Central memory CD4-positive, alpha-beta T cell (primary cell): ENCODE measurements around the gene GSTCD.
"Not testable (repeated sequence)": the region's sequence is repeated elsewhere in the genome, so short reads cannot be mapped to it uniquely, and the experiment has no call there.

Experiments
- DNase-seq: peaks from one replicate; pipeline ENCODE4 v3.0.0; 2022

The GSTCD gene

DNA sequence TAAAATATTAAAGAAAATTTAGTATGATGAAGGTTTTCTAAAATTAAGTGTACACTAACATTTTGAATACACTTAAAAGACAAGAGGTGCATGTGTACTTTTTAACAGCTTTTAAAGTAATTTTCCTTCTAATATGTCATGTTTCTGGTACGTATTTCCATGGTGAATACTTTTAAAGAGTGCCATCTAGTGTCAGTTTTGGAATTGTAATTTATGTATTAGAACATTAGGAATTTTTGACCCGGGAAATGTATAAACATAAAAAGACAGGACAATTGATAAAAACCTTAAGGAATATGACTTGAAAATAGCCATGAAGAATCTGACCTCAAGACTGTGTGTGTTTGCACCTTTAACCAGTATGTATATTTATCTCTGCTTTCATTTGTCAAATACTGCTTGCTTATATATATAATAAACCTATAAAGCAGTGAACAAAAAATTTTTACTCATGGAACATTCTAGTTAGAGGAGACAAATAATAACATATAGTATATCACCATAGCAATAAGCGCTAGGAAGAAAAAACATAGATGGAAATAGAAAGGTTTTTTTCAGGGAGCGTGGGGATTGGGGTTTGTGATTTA lies 7.2 kb downstream of the GSTCD start:
- DNase-seq, result peak; percentile 17

DNA sequence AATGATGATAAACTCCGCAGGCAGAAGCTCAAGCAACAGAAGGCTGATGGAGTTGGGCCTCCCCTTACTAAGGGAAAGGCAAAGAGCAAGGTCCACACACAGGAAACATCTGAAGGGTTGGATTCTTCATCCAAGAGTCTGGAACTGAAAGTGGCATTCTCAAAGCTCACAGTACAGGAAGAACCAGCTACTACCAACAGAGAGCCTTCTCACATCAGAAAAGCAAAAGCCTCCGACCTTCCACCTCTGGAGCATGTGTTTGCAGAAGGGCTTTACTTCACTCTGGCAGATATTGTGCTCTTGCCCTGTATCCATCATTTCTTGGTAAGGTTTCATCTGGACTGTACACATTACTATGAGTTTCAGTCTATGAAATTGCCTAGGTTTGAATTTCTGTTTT lies 10.6 kb downstream of the GSTCD start:
- no peak for DNase-seq

DNA sequence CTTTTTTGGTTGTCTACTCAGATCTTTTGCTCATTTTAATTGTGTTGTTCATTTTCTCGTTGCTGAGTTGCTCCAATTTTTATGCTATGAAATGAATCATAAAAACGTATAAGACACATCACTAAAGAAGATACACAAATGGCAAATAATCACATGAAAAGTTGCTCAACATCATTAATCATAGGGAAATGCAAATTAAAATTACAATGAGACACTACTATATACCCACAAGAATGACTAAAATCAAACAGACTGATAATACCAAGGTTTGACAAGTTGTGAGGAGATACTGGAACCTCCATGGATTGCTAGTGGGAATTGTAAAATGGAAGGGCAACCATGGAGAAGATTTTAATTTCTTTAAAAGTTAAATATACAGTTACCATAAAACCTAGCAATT lies 17.0 kb downstream of the GSTCD start:
- no peak for DNase-seq

DNA sequence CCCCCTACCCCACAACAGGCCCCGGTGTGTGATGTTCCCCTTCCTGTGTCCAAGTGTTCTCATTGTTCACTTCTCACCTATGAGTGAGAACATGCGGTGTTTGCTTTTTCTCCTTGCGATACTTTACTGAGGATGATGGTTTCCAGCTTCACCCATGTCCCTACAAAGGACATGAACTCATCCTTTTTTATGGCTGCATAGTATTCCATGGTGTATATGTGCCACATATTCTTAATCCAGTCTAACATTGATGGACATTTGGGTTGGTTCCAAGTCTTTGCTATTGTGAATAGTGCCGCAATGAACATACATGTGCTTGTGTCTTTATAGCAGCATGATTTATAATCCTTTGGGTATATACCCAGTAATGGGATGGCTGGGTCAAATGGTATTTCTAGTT lies 21.3 kb downstream of the GSTCD start:
- DNase-seq, result not testable (repeated sequence)

DNA sequence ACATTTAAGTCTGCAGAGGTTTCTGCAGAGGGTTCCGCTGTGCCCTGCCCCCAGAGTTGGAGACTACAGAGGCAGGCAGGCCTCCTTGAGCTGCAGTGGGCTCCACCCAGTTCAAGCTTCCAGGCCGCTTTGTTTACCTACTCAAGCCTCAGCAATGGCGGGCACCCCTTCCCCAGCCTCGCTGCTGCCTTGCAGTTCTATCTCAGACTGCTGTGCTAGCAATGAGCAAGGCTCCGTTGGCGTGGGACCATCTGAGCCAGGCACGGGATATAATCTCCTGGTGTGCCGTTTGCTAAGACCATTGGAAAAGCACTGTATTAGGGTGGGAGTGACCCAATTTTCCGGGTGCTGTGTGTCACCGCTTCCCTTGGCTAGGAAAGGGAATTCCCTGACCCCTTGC lies 26.6 kb downstream of the GSTCD start:
- not testable (repeated sequence) for DNase-seq

DNA sequence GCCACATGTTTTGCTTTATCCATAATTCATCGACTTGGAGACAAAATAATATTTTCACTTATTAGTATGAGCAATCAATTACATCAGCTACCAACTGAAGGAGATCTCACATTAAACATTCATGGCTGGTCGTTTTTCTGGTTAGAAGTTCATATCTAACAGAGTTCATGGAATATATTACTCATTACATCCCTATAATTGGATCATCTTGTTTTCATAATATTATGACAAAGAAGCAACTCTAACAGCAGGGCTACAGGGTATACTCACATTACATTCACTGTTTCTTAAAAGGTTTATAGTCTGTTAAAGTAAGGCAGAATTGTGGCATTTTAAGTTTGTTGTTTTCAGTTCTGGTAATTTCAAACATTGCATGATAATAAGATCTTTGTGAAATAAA lies 33.0 kb downstream of the GSTCD start:
- DNase-seq, result no peak

GRCh38 chr4:105748222-105748621 lies 39.6 kb downstream of the GSTCD start:
- DNase-seq, result no peak

DNA sequence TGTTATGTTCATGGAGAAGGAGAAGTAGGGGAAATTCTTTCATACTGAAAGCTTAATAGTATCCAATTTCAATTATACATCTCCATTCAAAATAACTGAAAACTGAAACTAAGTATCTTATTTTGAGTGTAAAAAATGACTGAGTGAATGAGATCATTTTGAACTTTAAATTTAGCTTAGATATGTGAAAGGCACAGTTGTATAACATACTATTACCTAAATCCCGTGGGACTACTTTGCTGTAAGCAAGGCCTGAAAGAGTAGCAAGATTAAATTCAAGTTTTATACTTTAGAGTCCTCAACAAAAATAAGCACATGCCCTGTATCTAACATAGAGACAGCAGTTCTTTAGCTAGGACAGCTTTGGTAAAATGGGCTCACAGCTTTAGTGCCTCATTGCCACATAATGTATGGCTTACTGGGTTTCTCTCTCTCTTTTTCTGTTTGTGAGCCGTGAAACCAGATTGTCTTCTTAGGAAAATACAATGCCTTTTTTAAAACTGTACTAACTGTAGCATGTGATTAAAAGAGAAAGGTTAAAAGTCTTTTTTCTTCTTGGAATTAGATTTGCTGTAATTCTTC lies 43.2 kb downstream of the GSTCD start:
- no peak for DNase-seq

DNA sequence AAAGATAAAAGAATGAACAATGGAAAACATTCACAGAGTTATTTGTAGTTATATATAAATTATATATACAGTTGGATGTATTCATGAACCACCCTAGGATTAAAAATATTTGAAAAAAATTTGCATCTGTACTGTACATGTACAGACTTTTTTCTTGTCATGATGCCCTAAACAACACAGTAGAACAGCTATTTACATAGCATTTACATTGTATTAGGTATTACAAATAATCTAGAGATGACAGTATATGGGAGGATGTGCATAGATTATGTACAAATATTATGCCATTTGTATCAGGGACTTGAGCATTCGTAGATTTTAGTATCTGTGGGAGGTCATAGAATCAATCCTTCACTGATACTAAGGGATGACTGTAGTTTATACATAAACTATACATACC lies 44.8 kb downstream of the GSTCD start:
- DNase-seq, result no peak

DNA sequence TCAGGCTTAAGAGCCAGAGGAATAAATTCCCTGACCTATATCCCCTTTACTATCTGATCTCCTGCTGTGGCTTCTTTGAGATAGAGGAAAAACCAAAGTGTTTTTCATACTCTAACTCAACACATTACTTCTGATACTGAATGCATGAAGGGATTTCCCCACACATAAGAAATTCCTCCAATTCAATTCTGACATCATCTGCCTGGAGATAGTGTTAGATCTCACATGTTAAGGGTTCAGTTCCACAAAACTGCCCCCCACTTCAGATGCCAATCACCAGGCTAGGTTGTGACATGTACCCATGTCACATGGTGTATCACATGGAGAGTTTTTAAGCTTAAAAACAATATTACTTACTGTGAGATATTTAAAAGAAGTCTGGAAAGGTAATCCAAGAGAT lies 46.8 kb downstream of the GSTCD start:
- DNase-seq, result no peak

GRCh38 chr4:105758958-105759357 lies 50.4 kb downstream of the GSTCD start:
- no peak for DNase-seq

DNA sequence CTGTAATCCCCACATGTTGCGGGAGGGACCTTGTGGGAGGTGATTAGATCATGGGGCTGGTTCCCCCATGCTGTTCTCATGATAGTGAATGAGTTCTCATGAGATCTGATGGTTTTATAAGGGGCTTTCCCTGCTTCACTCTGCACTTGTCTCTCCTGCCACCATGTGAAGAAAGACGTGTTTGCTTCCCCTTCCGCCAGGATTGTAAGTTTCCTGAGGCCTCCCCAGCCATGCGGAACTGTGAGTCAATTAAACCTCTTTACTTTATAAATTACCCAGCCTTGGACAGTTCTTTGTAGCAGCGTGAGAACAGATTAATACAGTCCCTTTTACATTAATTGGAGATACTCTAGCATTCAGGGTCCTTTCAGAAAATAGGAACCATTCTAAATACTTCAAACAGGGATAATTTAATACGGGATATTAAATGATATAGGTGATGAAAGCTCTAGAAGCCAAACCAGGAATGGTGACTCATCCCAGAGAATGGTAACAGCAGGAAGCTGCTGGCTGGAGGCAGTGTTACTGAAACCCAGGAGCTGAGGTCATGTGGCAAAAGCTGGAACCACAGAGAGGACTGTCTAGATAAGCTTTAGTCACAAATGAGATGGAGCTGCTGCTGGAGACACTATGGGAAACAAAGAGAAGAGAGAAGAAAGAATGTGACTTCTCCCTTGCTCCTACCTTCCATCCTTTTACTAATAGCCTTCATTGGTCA lies 57.3 kb downstream of the GSTCD start:
- DNase-seq, result no peak

- no peak for DNase-seq
Observed at GRCh38 chr4:105767579-105767978, 59.0 kb downstream of the GSTCD start.

DNA sequence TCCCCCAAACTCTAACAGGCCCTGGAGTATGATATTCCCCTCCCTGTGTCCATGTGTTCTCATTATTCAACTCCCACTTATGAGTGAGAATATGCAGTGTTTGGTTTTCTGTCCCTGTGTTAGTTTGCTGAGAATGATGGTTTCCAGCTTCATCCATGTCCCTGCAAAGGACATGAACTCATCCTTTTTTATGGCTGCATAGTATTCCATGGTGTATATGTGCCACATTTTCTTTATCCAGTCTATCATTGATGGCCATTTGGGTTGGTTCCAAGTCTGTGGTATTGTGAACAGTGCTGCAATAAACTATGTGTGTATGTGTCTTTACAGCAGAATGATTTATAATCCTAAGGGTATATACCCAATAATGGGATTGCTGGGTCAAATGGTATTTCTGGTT lies 61.9 kb downstream of the GSTCD start:
- DNase-seq, result not testable (repeated sequence)

DNA sequence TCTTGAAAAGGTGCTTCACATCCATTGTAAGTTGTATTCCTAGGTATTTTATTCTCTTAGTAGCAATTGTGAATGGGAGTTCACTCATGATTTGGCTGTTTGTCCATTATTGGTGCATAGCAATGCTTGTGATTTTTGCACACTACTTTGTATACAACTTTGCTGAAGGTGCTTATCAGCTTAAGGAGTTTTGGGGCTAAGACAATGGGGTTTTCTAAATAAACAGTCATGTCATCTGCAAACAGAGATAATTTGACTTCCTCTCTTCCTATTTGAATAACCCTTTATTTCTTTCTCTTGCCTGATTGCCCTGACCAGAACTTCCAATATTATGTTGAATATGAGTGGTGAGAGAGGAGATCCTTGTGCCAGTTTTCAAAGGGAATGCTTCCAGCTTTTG lies 63.5 kb downstream of the GSTCD start:
- not testable (repeated sequence) for DNase-seq

- not testable (repeated sequence) for DNase-seq
Observed at GRCh38 chr4:105775760-105776415, 67.3 kb downstream of the GSTCD start.

DNA sequence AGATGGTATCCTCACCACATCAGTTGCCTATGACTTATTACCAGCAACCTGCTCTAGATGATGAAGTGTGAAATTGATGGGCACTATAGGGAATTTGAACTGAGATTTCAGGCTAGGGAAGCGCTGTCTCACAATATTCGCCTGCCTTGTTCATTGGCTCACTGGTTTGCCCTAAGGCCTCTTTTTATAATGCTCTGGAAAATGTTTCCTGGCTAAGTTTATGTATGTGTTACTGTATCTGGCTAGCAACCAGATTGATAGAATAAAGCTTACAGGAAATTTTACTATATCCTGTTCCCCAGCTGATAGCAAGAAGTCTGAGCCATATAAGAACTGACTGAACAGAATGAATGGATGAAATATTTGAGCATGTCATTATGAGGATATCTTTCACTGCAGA lies 71.6 kb downstream of the GSTCD start:
- DNase-seq, result no peak

DNA sequence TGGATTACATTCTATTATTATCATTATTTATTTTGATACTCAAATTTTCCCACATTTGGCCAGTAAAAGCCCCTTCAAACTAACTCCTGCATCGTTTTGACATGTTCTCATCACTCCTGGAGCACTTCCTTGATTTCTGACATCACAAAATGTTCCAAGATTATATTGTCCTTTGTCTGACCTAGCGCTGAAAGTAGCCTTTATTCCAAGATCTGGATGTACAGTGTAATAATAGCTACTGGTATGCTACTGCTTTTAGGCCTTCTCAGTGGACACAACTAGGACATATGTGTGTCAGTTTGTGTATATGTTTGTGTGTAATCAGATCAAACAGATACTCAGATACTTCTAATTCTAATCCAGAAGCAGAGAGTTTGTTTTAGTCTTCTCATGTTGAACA lies 76.2 kb downstream of the GSTCD start:
- DNase-seq, result no peak

- DNase-seq, result no peak
Observed at GRCh38 chr4:105785792-105786191, 77.2 kb downstream of the GSTCD start.

- no peak for DNase-seq
Observed at GRCh38 chr4:105786748-105787147, 78.2 kb downstream of the GSTCD start.

GRCh38 chr4:105797225-105797624 lies 88.6 kb downstream of the GSTCD start:
- DNase-seq, result no peak

DNA sequence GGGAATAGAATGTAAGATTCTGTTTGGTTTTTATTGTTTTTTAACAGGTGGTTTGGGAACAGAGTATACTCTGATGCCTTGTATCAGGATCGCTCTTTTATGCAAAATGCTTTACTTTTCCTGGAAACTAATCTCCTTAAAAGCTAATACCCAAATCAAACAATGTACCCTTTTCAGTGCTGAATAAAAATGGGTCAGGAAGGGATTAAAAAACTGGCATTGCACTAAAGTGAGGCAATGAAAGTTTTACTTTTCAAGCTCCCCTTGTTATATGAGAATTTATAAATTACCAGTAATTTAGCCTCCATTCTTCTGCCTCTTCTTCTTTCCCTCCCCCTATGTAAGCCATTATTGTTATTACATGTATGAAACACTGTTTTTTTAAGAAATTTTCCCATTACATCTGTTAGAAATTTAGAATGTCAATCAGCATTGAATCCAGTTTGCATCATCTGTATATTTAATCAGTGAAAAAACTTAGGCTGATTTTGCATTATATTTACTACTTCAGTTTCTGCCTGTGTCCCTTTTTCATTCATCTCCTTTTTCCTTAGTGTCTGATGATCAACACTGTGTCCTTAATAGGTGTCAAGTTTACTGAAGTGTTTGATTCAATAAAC lies 97.0 kb downstream of the GSTCD start:
- DNase-seq, result no peak

GRCh38 chr4:105807496-105807895 lies 98.9 kb downstream of the GSTCD start:
- DNase-seq, result no peak
